Hepatocyte (in vitro differentiated cells): ENCODE results near the gene FAN1. TPM values are rescaled to one million over a fixed set of nuclear protein-coding genes. Genes with fewer than 3 reads are reported as not detected.

Experiments used
- DNase-seq: peaks from one replicate; pipeline ENCODE4 v3.0.0-alpha.2; 2016; ENCODE audit warnings: low spot score
- H2AFZ ChIP-seq: fragments of 200-600 bp; sonication (generic); 2 replicates; pipeline ENCODE4 v1.6.0; 2016; ENCODE audit warnings: antibody characterized with exemption, mild to moderate bottlenecking
- H3K27ac ChIP-seq: fragments of 200-600 bp; sonication (generic); 2 replicates; pipeline ENCODE4 v1.5.1; 2016; ENCODE audit warnings: mild to moderate bottlenecking
- H3K27me3 ChIP-seq: fragments of 200-600 bp; sonication (generic); 2 replicates; pipeline ENCODE4 v1.6.1; 2016
- H3K36me3 ChIP-seq: fragments of 200-600 bp; sonication (generic); replicated peaks from 2 replicates; pipeline ENCODE4 v1.5.1; 2016; ENCODE audit warnings: low read depth; ENCODE audit not compliant: insufficient read depth
- H3K4me1 ChIP-seq: fragments of 200-600 bp; sonication (generic); 2 replicates; pipeline ENCODE4 v1.5.1; 2016; ENCODE audit warnings: mild to moderate bottlenecking, moderate library complexity; ENCODE audit not compliant: insufficient read depth
- H3K4me2 ChIP-seq: fragments of 200-600 bp; sonication (generic); 2 replicates; pipeline ENCODE4 v1.6.0; 2016
- H3K4me3 ChIP-seq: fragments of 200-600 bp; sonication (generic); 2 replicates; pipeline ENCODE4 v1.5.1; 2016; ENCODE audit warnings: mild to moderate bottlenecking
- H3K79me2 ChIP-seq: fragments of 200-600 bp; sonication (generic); 2 replicates; pipeline ENCODE4 v1.6.0; 2017; ENCODE audit warnings: mild to moderate bottlenecking
- H3K9me2 ChIP-seq: fragments of 200-600 bp; sonication (generic); replicated peaks from 2 replicates; pipeline ENCODE4 v1.6.0; 2017; ENCODE audit warnings: mild to moderate bottlenecking; ENCODE audit not compliant: insufficient read depth
- H3K9me3 ChIP-seq: fragments of 200-600 bp; sonication (generic); 2 replicates; pipeline ENCODE4 v1.5.1; 2016; ENCODE audit warnings: low read depth, mild to moderate bottlenecking
- H4K20me1 ChIP-seq: fragments of 200-600 bp; sonication (generic); 2 replicates; pipeline ENCODE4 v1.6.0; 2016; ENCODE audit warnings: mild to moderate bottlenecking; ENCODE audit not compliant: insufficient read depth, poor library complexity, severe bottlenecking
- CTCF ChIP-seq: fragments of 200-600 bp; sonication (generic); IDR thresholded peaks from 2 replicates; pipeline ENCODE4 v1.5.1; 2016; ENCODE audit warnings: antibody characterized with exemption, mild to moderate bottlenecking; ENCODE audit not compliant: poor library complexity
- EZH2 ChIP-seq: fragments of 200-600 bp; sonication (generic); IDR thresholded peaks from 2 replicates; pipeline ENCODE4 v1.6.1; 2016; ENCODE audit warnings: antibody characterized with exemption, mild to moderate bottlenecking, borderline replicate concordance
- EZH2phosphoT487 ChIP-seq: fragments of 200-600 bp; sonication (generic); IDR thresholded peaks from one replicate; pipeline ENCODE4 v1.6.1; 2018; ENCODE audit warnings: antibody characterized with exemption, mild to moderate bottlenecking, low read depth, moderate library complexity; ENCODE audit not compliant: unreplicated experiment, severe bottlenecking
- WGBS: methylation state at CpG from one replicate; pipeline ENCODE4 v1.1.6; 2016; ENCODE audit warnings: low lambda C conversion rate; ENCODE audit errors: missing lambda C conversion rate; 5-methylcytosine and 5-hydroxymethylcytosine counted together
- polyA plus RNA-seq: library from polyadenylated mRNA; unstranded; fragments of >200 nt; fragmentation: Nextera tagmentation; extraction: Ambion mirVana; gene quantifications from 2 replicates; pipeline ENCODE4 v1.2.1, GENCODE V29; 2016
- total RNA-seq: library from RNA; depleted of rRNA; stranded (reverse); fragments of >200 nt; gene quantifications from 2 replicates; pipeline ENCODE4 v1.2.3, GENCODE V29; 2014

FAN1 gene
- total and polyA plus RNA-seq, 2 experiments from 2014 or later = 8.3 to 19.2 TPM

DNA sequence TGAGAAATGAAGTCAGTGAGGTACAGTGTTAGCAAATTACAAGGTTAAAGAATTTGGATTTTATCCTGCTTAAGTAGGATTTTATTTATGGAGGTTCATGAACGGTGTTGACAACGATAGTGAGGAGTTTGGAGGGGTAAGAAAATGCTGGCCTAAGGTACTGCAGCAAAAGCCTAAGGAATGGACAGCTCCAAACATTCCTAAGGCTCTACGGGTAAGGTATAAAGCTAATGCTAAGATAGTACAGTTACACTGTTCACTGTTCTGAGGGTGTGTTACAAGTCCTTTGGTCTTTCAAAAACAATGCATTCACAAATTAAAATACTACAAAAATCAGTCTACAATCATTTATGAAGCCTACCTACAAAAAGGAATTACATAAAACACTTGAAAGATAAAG, 80.4 kb downstream of the FAN1 start:
- Histone ChIP-seq H3K4me2 (no peak overlapping the region), H3K27ac (no peak overlapping the region), H3K4me3 (no peak overlapping the region), H3K9me2 (no peaks in the 10 kb centered on the region), H3K4me1 (peaks cover 4% of the 10 kb centered on the region), H3K36me3 (no peaks in the 10 kb centered on the region), H2AFZ (no peak overlapping the region), H3K79me2 (peaks cover 88% of the 10 kb centered on the region), H4K20me1 (peaks cover 7% of the 10 kb centered on the region), H3K27me3 (no peaks in the 10 kb centered on the region), H3K9me3 (no peaks in the 10 kb centered on the region)
- no peak for DNase-seq
- TF ChIP-seq CTCF (no peak), EZH2phosphoT487 (no peak), EZH2 (no peak)
- WGBS = 78% methylated on average over 3 of the region's 3 CpGs

DNA sequence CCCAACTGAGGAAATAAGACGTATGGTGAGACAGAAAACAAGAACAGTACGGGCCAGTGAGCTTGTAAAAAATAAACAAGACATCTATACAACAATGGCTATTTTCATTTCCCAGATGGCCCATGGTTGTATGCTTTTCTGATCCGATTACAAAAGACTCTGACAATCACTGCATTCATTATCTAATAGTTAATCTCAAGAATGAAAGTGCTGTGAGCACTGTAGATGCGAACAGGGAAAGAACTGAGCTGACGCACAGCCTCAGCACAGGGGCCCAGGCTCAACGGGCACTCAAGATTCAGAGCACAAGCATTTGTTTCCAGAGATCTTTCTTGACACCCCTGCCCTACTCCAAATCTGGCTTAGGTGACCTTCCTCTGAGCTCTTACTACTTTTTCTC, 80.8 kb downstream of the FAN1 start:
- H3K36me3 ChIP-seq = no peaks in the 10 kb centered on the region
- H3K4me1 ChIP-seq = peaks cover 4% of the 10 kb centered on the region
- peaks cover 84% of the 10 kb centered on the region for H3K79me2 ChIP-seq
- no peak overlapping the region for H3K4me3 ChIP-seq
- H3K4me2 ChIP-seq = no peak overlapping the region
- TF ChIP-seq EZH2 (no peak), EZH2phosphoT487 (no peak), CTCF (no peak)
- DNase-seq = no peak
- no peak overlapping the region for H3K27ac ChIP-seq
- no peaks in the 10 kb centered on the region for H3K9me2 ChIP-seq
- H4K20me1 ChIP-seq = peaks cover 7% of the 10 kb centered on the region
- no peaks in the 10 kb centered on the region for H3K9me3 ChIP-seq
- H2AFZ ChIP-seq = no peak overlapping the region
- 71% methylated on average over 6 of the region's 6 CpGs for WGBS
- H3K27me3 ChIP-seq = no peaks in the 10 kb centered on the region

DNA sequence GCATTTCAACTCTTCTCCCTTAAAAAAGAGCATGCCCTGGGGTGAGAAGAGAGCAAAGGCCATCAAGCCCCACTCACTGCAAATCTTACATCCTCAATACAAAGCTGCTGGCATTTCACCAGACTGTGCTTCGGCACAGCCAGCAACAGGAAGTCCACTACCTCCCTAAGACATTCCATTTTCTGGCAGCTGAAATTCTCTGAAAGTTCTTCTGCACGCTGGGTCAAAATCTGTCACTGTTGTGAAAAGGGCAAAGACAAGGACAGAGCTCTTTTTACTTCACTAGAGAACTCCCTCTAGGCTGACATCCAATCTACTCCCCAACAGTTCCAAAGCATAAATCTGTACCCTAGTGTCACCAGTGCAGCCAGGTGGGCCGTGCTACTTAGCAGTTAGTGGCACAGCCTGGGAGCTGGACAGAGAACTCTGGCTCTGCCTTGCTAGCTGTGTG, 81.4 kb downstream of the FAN1 start:
- WGBS = 74% methylated on average over 3 of the region's 3 CpGs
- DNase-seq = no peak
- Histone ChIP-seq H3K9me3 (no peaks in the 10 kb centered on the region), H3K4me3 (no peak overlapping the region), H3K36me3 (no peaks in the 10 kb centered on the region), H3K79me2 (peaks cover 84% of the 10 kb centered on the region), H2AFZ (no peak overlapping the region), H3K27me3 (no peaks in the 10 kb centered on the region), H3K9me2 (no peaks in the 10 kb centered on the region), H4K20me1 (peaks cover 7% of the 10 kb centered on the region), H3K4me2 (no peak overlapping the region), H3K27ac (no peak overlapping the region), H3K4me1 (peaks cover 8% of the 10 kb centered on the region)
- no peak for TF ChIP-seq EZH2
- no peak for TF ChIP-seq EZH2phosphoT487
- no peak for TF ChIP-seq CTCF

DNA sequence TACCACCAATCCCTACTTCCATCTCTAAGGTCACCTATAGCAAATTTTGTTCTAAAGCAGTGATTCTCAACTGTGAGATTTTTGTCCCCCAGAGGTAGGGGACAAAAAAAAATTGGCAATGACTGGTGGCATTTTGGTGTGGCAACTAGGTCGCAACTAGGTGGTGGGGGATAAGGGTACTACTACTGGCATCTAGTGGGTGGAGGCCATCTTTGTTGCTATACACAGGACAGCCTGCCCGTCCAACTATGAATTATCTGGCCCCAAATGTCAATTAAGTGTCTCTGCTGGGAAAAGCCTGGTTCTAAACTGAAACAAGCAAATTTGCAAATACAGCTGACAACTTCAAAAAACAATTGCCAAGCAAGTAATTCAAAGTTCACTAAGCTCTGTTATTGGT, 86.3 kb downstream of the FAN1 start:
- TF ChIP-seq EZH2phosphoT487 = no peak
- Histone ChIP-seq H3K9me3 (no peaks in the 10 kb centered on the region), H3K27me3 (no peaks in the 10 kb centered on the region), H3K27ac (peak overlapping the region; percentile 97), H3K36me3 (no peaks in the 10 kb centered on the region), H3K4me1 (peaks cover 5% of the 10 kb centered on the region), H2AFZ (no peak overlapping the region), H3K4me3 (peak overlapping the region; percentile 97), H3K9me2 (no peaks in the 10 kb centered on the region), H4K20me1 (no peaks in the 10 kb centered on the region), H3K79me2 (peaks cover 48% of the 10 kb centered on the region), H3K4me2 (peak overlapping the region; percentile 90)
- no peak for DNase-seq
- WGBS = 66% methylated on average over 2 of the region's 2 CpGs
